ENCODE data around the gene SH3BGRL2. TPM values are rescaled to one million over a fixed set of nuclear protein-coding genes. Genes with fewer than 3 reads are reported as not detected.

SH3BGRL2 gene
- total RNA-seq, 1 experiment from 2014 or later = 46.1 TPM

DNA sequence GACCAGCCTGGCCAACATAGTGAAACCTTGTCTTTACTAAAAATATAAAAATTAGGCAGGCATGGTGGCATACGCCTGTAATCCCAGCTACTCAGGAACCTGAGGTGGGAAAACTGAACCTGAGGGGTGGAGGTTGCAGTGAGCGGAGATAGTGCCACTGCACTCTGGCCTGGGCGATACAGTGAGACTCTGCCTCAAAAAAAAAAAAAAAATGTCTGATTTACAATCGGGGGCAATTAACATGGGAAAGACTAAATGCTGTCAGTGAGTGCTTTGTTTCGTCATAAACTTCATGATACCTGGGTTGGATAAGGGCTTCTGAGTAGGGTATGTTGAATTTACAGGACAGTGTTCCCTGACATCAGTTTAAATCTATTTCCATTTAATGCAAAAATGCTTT, 8.0 kb upstream of the SH3BGRL2 start:
- no peak for DNase-seq
- Mint-ChIP-seq H3K9me3 (ENCODE audit: low read depth, unreplicated experiment) (no peaks in the 10 kb centered on the region), H3K4me3 (ENCODE audit: low read depth, unreplicated experiment) (no peak overlapping the region), H3K4me1 (ENCODE audit: low read depth, unreplicated experiment) (peaks cover 17% of the 10 kb centered on the region), H3K27ac (ENCODE audit: unreplicated experiment) (no peak overlapping the region), H3K27me3 (ENCODE audit: unreplicated experiment) (no peaks in the 10 kb centered on the region), H3K36me3 (ENCODE audit: insufficient read depth, unreplicated experiment) (no peaks in the 10 kb centered on the region)
- intact Hi-C loops (cut with micrococcal nuclease; ENCODE audit: unreplicated experiment) = no loop called here
- no TSS peak for BruUV-seq (replicated peaks)
- CTCF ChIA-PET = no interaction called here
- TF ChIP-seq, protein P1, sequence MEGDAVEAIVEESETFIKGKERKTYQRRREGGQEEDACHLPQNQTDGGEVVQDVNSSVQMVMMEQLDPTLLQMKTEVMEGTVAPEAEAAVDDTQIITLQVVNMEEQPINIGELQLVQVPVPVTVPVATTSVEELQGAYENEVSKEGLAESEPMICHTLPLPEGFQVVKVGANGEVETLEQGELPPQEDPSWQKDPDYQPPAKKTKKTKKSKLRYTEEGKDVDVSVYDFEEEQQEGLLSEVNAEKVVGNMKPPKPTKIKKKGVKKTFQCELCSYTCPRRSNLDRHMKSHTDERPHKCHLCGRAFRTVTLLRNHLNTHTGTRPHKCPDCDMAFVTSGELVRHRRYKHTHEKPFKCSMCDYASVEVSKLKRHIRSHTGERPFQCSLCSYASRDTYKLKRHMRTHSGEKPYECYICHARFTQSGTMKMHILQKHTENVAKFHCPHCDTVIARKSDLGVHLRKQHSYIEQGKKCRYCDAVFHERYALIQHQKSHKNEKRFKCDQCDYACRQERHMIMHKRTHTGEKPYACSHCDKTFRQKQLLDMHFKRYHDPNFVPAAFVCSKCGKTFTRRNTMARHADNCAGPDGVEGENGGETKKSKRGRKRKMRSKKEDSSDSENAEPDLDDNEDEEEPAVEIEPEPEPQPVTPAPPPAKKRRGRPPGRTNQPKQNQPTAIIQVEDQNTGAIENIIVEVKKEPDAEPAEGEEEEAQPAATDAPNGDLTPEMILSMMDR (IDR thresholded peaks at IDR 0.05; ENCODE audit: unreplicated experiment) = no peak

DNA sequence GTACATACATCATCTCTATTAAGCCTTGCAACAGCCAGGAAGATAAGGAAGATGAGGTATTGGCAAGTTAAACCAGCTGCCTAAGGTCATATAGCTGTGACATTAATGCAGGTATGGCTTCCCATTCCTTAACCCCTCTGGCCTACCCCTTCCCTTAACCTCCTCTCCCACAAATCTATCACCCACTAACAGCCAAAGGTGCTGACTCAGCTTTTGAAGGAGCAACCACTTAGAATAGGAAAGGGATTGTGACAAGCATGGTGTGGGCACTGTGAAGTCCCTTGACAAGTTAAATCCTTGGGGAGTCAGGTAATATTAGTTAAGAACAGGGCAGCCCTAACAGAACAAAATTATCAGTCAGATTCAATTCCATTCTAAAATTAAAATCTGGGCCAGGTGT, 5.4 kb upstream of the SH3BGRL2 start:
- H3K9me3 Mint-ChIP-seq (ENCODE audit: low read depth, unreplicated experiment) = no peaks in the 10 kb centered on the region
- CTCF ChIA-PET = interaction anchor here (0.5 kb wide), 1 partner anchor 1969 kb away, joined by 3 read pairs; no protein-coding TSS in a partner anchor
- TF ChIP-seq, protein P1 (IDR thresholded peaks at IDR 0.05; ENCODE audit: unreplicated experiment) = no peak
- no peak for DNase-seq
- no peaks in the 10 kb centered on the region for H3K27me3 Mint-ChIP-seq (ENCODE audit: unreplicated experiment)
- H3K27ac Mint-ChIP-seq (ENCODE audit: unreplicated experiment) = no peak overlapping the region
- BruUV-seq (replicated peaks) = no TSS peak
- peaks cover 5% of the 10 kb centered on the region for H3K36me3 Mint-ChIP-seq (ENCODE audit: insufficient read depth, unreplicated experiment)
- intact Hi-C loops (cut with micrococcal nuclease; ENCODE audit: unreplicated experiment) = no loop called here
- peaks cover 21% of the 10 kb centered on the region for H3K4me1 Mint-ChIP-seq (ENCODE audit: low read depth, unreplicated experiment)
- H3K4me3 Mint-ChIP-seq (ENCODE audit: low read depth, unreplicated experiment) = no peak overlapping the region

DNA sequence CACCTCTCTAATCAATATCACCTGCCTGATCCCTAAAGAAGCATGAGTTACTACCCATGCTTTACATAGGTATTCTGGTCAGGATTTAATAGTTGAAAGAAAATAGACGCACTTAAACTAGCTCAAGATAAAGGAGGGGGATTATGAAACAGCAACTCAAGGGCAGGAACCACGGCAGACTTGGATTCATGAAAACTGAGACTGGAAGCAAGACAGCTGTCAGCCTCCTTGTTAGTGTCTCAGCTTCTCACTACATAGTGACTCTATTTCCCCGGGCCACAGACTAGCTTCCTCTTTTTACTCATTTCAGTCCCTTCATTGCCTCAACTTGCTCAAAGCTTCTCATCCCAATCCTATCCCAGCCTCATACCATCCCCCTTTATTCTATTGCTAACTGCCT, 4.3 kb upstream of the SH3BGRL2 start:
- Mint-ChIP-seq H3K4me3 (ENCODE audit: low read depth, unreplicated experiment) (no peak overlapping the region), H3K36me3 (ENCODE audit: insufficient read depth, unreplicated experiment) (peaks cover 15% of the 10 kb centered on the region), H3K27me3 (ENCODE audit: unreplicated experiment) (no peaks in the 10 kb centered on the region), H3K9me3 (ENCODE audit: low read depth, unreplicated experiment) (no peaks in the 10 kb centered on the region), H3K4me1 (ENCODE audit: low read depth, unreplicated experiment) (peaks cover 21% of the 10 kb centered on the region), H3K27ac (ENCODE audit: unreplicated experiment) (no peak overlapping the region)
- DNase-seq = no peak
- CTCF ChIA-PET = no interaction called here
- intact Hi-C loops (cut with micrococcal nuclease; ENCODE audit: unreplicated experiment) = no loop called here
- TF ChIP-seq, protein P1 (IDR thresholded peaks at IDR 0.05; ENCODE audit: unreplicated experiment) = no peak
- no TSS peak for BruUV-seq (replicated peaks)

DNA sequence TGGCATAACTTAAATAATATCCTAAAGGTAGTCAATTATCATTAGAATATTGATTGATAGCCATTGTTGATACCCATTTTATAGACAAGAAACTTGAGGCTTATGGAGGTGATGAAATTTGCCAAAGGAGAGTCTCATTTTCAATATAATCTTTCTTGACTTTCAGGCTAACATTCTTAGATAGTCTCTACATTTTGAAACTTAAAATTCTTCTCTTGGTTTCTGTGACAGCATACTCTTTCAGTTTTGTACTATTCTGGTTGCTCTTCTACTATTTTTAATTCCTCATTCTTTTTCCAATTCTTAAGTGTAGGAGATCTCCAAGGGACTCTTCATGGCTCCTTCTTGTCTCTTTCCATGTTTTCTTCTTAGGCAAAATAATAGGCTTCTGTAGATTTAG, 3.7 kb upstream of the SH3BGRL2 start:
- intact Hi-C loops (cut with micrococcal nuclease; ENCODE audit: unreplicated experiment) = no loop called here
- Mint-ChIP-seq H3K27ac (ENCODE audit: unreplicated experiment) (no peak overlapping the region), H3K4me3 (ENCODE audit: low read depth, unreplicated experiment) (no peak overlapping the region), H3K36me3 (ENCODE audit: insufficient read depth, unreplicated experiment) (peaks cover 21% of the 10 kb centered on the region), H3K9me3 (ENCODE audit: low read depth, unreplicated experiment) (no peaks in the 10 kb centered on the region), H3K27me3 (ENCODE audit: unreplicated experiment) (no peaks in the 10 kb centered on the region), H3K4me1 (ENCODE audit: low read depth, unreplicated experiment) (peaks cover 21% of the 10 kb centered on the region)
- BruUV-seq (replicated peaks) = no TSS peak
- CTCF ChIA-PET = no interaction called here
- TF ChIP-seq, protein P1 (IDR thresholded peaks at IDR 0.05; ENCODE audit: unreplicated experiment) = no peak
- DNase-seq = no peak
